H1 (cell line): Measurements from ENCODE around the gene B3GALT4. TPM values are rescaled to one million over a fixed set of nuclear protein-coding genes. Genes with fewer than 3 reads are reported as not detected.

Experiments used
- ASH2L ChIP-seq: fragments of 200-600, 300-600 bp; sonication (generic); IDR thresholded peaks from one replicate; pipeline ENCODE4 v1.7.1; 2017; ENCODE audit warnings: low read length
- BACH1 ChIP-seq: IDR thresholded peaks from 2 replicates; pipeline ENCODE4 v1.6.1; 2012; ENCODE audit warnings: low read length, improper control_type of control experiment
- CHD2 ChIP-seq: IDR thresholded peaks from 2 replicates; pipeline ENCODE4 v1.6.1; 2012; ENCODE audit warnings: low read length, improper control_type of control experiment
- EP300 ChIP-seq, 2 experiments: IDR thresholded peaks; 1 replicate in 1 of 2; 2 replicates in 1 of 2; pipeline ENCODE4 v1.6.1; 2011 to 2012; ENCODE audit warnings: low read depth in 2 of 2, low read length in 2 of 2, mild to moderate bottlenecking in 2 of 2, borderline replicate concordance in 1 of 2, inconsistent platforms in 1 of 2, moderate library complexity in 1 of 2
- HDAC2 ChIP-seq, 2 experiments: fragments of 300-600 bp in 1 of 2; sonication (generic) in 1 of 2; IDR thresholded peaks; 2 replicates each; pipeline ENCODE4 v1.6.1; 2011 to 2012; ENCODE audit warnings: low read depth in 2 of 2, low read length in 2 of 2, mild to moderate bottlenecking in 2 of 2, moderate library complexity in 2 of 2, borderline replicate concordance in 1 of 2, inconsistent platforms in 1 of 2
- MAX ChIP-seq: IDR thresholded peaks from 2 replicates; pipeline ENCODE4 v1.6.1; 2012; ENCODE audit warnings: inconsistent platforms
- POLR2AphosphoS5 ChIP-seq: IDR thresholded peaks from 2 replicates; pipeline ENCODE4 v1.6.1; 2011; ENCODE audit warnings: low read depth, low read length
- RBBP5 ChIP-seq: IDR thresholded peaks from 2 replicates; pipeline ENCODE4 v1.7.1; 2012; ENCODE audit warnings: low read depth, mild to moderate bottlenecking, inconsistent platforms, low read length, moderate library complexity, borderline replicate concordance
- TAF1 ChIP-seq: IDR thresholded peaks from 2 replicates; pipeline ENCODE4 v1.6.1; 2011; ENCODE audit warnings: mild to moderate bottlenecking, low read depth, low read length
- TAF7 ChIP-seq: optimal IDR thresholded peaks from 2 replicates; pipeline ENCODE3; 2011; ENCODE audit warnings: low read depth, mild to moderate bottlenecking, inconsistent platforms, low read length, moderate library complexity, borderline replicate concordance
- YY1 ChIP-seq: IDR thresholded peaks from 2 replicates; pipeline ENCODE4 v1.6.1; 2011; ENCODE audit warnings: low read depth, mild to moderate bottlenecking, low read length
- polyA plus RNA-seq, 7 experiments: library from polyadenylated mRNA; depleted of rRNA in 3 of 7; stranded (reverse) in 5 of 7; unstranded in 2 of 7; fragments of >200 nt in 5 of 7; fragments of 200-250 nt in 2 of 7; gene quantifications; 1 replicate in 5 of 7; 2 replicates in 1 of 7; 4 replicates in 1 of 7; pipeline versions ENCODE4 v1.2.1 to v1.2.3, GENCODE V29; 2011 to 2013; ENCODE audit warnings: missing spikeins in 2 of 7, mixed read lengths in 2 of 7
- total RNA-seq: library from RNA; stranded (reverse); fragmentation: NEBNext Ultra II Directional; extraction: Animal tissue kit (Norgen Biotek cat#: 25700); gene quantifications from 2 replicates; pipeline ENCODE4 v1.2.1, GENCODE V29; 2021

B3GALT4 gene
- total and polyA plus RNA-seq, 2 of the 8 experiments (the other 6 are each of a cell fraction or from before 2014, with no cell fraction given): 2.2 to 3.0 TPM

GRCh38 chr6:33288921-33289783, 12.2 kb downstream of the B3GALT4 start, which contains the start of the genes PFDN6 and WDR46 (continued):
- TF ChIP-seq HDAC2 (IDR thresholded peaks at IDR 0.05; ENCODE audit: borderline replicate concordance in 1 of 2, low read depth in 2 of 2, low read length in 2 of 2): peak; percentile 28 to 97; a peak in 2 of 4 replicates
- TF ChIP-seq TAF1: peak; percentile 72; the same call in 1 of the 2 replicates
- peak; percentile 79 for TF ChIP-seq CHD2
- no peak for TF ChIP-seq EP300 (IDR thresholded peaks at IDR 0.05; ENCODE audit: borderline replicate concordance in 1 of 2, low read depth in 2 of 2, low read length in 2 of 2)
- peak; percentile 57; the same call in 1 of the 2 replicates for TF ChIP-seq RBBP5
- peak; percentile 55 for TF ChIP-seq TAF7
- TF ChIP-seq POLR2AphosphoS5: peak; percentile 46
- peak; percentile 87 for TF ChIP-seq MAX
- TF ChIP-seq YY1: peak; percentile 99
- TF ChIP-seq BACH1: no peak
- TF ChIP-seq ASH2L: peak; percentile 66
